GM19463 (cell line): ENCODE results near the gene BCL2L13.
A peak's percentile ranks its signal among the peaks of the same experiment; 100 is the strongest.

Experiments
- ATAC-seq: cut with Tn5 transposase; IDR thresholded peaks from one replicate; pipeline ENCODE4 v1.9.1; 2021; ENCODE audit warnings: mild to moderate bottlenecking, moderate library complexity; ENCODE audit not compliant: unreplicated experiment

BCL2L13 gene

DNA sequence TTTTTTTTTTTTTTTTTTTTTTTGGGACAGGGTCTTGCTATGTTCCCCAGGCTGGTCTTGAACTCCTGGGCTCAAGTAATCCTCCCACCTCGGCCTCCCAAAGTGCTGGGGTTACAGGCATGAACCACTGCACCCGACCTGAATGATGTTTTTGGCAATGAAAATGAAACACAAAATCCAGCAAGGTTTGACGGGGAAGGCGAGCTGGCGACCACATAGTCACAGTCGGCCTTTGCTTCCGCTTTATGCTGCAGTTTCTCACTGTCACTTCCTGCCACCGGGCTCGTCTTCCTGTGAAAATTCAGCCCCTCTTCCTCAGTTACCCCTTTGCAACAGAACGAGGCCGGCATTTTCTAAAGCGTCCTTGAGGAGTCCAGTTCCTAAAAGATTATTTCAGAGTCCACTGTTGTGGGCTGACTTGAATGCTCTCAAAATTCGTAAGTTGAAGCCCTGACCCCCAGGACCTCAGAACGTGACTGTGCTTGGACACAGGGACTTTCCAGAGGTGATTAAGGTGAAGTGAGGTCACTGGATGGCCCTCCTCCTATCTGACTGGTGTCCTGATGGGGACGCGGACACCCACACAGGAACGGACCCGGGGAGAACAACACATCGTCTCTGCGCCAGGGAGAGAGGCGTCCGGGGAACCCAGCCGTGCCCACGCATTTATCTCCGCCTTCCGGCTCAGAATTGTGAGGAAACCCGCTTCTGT, 138.6 kb downstream of the BCL2L13 start:
- ATAC-seq, result peak; percentile 17

DNA sequence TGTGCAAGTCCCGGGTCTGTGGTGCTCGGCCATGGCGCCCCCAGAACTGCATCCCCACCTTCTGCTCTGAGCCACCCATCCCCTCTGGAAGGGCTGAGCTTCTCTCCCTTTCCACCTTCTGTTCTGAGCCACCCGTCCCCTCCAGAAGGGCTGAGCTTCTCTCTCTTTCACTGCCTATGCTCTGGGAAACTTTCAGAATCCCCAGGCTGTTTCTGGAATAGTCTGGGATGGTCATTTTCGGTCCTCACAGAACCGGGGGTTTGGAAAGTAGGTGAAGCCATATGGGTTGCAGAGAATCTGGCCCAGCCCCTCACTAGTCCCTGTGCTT, 139.1 kb downstream of the BCL2L13 start:
- no peak for ATAC-seq

GRCh38 chr22:17778412-17778976, 139.9 kb downstream of the BCL2L13 start:
- ATAC-seq, result no peak

DNA sequence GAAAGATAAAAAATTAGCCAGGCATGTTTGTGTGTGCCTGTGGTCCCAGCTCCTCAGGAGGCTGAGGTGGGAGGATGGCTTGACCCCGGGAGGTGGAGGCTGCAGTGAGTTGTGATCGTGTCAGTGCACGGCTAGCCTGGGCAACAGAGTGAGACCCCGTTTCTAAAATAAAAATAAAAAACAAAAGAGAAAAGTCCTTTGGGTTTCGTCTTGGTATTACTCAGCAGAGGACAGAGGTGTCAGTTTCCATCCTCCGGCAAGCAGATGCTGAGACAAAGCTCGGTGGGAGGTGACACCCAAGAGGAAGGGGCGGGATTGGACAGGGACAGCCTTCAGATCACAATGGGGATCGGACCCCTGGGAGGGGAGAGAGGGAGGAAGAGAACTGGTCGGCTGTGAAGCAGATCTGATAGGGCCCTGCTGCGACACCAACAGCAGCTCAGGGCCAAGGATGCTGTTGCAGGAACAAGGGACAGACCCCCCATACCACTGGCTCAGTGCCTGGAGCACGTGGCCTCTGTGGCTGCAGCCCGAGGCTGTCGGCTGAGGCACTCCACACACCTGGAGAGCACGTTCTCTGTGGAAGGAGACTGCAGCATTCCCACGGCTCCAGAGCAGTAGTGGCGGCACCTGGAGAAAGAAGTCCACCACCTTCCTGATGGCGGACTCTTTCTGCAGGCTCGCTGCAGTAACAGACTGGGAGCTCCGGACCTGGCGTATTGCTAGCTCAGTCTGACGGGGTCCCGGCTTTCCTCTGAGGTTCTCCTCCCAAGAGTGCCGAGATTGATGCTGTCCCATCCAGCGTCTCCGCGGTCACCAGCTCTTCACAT, 140.9 kb downstream of the BCL2L13 start:
- ATAC-seq, result peak; percentile 44

DNA sequence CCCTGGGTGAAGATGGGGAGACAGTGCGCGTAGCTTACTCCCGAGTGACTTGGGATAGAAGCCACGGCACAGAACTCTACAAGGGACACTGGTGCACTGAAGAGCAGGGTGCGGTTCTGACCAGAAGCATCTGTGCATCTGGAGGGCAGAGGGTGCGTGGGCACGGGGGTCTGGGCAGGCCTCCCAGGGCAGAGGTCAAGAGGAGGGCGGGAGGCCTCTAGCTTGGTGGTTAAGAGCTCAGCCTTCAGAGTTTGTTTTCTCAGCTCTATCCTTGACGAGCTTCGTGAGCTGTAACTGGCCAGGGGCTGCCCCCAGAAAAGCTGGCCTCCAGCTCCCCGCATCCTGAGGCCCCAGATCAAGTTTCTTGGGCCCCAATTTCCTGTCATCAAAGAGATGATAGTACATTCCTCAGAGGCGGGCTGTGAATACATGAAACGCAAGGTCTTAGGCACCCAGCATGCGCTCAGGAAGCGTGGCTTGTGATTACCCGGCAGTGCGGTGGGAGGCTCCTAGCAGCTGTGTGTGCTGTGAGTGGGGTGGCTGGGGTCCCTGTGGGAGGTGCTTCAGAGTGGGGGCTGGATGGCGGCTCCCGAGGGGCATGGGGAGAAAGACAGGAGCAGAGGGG, 141.7 kb downstream of the BCL2L13 start:
- no peak for ATAC-seq
